ENCODE measurements around the gene NKD2.

NKD2 gene

GRCh38 chr5:1047332-1047965, 38.8 kb downstream of the NKD2 start:
- no peak for DNase-seq

- no peak for DNase-seq
Observed at GRCh38 chr5:1048162-1048721, 39.6 kb downstream of the NKD2 start.

DNA sequence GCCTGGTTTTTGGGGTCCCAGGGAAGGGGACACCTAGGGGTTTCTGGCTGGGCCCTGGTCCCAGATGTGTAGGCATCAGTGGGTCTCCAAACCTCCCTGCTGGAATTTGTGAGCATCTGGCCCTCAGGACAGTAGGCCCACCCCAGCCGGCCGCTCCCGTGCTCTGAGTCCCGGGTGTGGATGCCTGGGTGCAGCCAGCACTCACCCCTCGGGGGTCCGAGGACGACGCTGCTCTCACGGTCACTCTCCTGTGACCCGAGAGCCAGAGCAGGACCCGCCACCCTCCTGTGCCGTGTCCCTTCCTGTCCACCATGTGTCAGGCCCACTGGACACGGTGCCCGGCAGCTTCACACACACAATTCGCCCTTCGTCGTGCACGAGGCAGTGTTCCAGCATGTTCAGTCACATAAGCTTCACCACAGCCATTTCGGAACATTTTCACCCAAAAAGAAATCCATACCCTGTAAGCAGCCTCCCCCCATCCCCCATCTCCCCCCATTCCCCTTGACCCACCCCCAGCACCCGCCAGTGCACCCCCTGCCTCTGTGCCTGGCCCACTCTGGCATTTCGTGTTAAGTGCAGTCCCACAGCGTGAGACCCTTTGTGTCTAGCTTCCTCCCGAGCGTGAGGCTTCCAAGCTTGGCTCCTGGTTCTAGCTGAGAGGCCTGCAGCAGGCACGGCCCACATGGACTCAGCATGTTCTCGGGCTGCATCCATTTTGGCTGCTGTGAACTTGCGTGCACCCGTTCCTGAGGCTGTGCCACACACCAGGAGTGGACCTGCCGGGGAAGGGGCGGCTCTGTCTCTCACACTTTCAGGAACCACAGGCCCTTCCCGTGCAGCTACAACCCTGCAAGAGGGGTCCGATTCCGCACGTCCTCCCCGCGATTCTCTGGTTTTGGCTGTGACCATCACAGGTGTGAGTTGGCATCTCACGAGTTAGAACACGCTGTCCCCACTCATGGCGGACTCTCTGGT, 40.5 kb downstream of the NKD2 start:
- no peak for DNase-seq

DNA sequence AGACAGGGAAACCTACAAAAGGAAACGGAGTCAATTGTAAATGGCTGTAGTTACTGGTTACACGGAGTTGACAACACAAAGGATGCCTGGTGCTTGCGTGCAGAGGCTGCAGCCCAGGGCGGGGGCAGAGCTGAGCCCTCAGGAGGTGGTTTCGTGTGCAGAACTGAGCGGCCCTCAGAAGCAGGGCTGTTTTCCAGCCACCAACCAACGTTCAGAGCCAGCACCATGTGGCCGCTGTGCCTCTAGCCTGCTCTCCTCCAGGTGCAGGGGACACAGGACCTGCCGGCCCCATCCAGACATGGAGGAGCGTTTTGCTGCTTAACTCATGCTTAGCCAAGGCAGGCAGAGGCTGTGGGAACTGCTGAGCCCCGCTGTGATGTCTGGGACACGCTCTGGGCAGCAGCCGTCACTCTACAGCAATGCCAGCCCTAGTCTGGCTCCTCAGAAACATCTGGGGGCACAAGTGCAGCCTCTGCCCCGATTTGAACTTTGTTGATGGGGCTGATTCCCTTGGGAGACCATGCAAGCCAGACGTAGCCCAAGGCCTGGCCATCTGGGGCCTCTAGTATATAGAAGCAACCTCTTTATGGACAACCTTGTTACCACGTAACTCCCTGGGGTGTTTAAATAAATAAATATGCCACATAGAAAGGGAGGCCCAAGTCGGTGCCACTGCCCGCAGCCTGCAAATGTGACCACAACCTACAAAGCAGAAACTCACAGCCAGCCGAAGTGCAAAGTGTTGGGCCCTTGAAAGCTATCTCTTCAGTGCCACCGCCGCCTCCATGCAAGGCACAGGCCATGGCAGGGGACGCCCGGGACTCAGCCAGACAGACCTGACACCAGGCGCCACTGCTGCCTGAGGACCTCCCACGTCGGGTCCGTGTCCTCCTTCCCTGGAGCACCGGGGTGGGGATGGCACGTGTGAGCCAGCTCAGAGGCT, 42.1 kb downstream of the NKD2 start:
- peak; percentile 11 for DNase-seq

GRCh38 chr5:1051366-1051720, 42.7 kb downstream of the NKD2 start:
- no peak for DNase-seq

DNA sequence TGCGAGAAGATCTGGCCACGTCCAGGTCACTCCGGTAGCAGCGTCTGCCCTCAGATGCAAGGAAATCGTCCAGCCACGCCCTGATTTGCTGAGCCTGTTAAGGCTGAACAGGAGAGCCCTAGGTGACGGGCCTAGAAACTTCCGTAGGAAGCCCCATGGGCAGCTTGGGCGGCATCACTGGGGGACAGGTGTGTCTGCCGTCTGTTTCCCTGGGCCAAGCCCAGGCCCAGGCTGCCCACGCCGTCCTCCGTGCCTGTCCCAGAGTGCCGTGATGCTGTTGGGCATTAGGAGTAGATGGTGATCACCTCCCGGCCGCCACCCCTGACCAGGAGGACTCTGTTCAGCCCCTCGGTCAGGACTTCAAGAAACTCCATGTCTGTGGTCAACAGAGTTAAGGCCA, 43.5 kb downstream of the NKD2 start:
- no peak for DNase-seq

DNA sequence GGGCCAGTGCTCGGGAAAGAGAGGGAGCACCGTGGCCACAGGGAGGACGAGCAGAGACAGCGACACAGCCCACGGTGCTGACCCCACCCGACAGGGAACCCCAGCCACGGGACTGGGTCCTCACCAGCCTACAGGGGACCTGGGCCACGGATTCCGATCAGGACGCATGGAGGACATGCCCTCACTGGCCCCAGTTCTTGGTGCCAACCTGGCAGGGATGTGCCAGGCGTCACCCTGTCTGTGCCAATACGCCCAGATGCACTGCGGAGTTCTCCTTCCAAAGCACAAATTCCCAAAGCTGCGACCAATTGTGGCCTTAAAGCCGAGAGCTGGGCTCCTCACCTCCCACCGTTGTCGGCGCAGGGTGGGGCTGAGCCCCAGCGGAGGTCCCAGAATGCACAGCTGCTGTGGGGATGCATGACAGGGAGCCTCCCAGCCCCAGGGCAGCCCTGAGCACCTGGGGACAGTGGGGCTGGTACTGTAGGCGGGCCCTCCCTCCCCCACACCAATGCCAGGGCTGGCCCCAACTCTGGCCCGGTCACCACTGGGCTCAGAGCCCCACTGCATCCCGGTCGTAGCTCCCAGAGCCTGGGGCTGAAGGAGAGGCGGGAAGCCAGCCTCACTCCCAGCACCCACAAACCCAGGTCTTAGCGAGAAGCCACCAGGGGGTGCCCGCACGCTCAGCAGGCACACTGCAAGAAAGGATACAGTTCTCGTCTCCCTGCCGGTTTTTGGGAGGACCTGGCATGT, 44.2 kb downstream of the NKD2 start:
- DNase-seq, result no peak

DNA sequence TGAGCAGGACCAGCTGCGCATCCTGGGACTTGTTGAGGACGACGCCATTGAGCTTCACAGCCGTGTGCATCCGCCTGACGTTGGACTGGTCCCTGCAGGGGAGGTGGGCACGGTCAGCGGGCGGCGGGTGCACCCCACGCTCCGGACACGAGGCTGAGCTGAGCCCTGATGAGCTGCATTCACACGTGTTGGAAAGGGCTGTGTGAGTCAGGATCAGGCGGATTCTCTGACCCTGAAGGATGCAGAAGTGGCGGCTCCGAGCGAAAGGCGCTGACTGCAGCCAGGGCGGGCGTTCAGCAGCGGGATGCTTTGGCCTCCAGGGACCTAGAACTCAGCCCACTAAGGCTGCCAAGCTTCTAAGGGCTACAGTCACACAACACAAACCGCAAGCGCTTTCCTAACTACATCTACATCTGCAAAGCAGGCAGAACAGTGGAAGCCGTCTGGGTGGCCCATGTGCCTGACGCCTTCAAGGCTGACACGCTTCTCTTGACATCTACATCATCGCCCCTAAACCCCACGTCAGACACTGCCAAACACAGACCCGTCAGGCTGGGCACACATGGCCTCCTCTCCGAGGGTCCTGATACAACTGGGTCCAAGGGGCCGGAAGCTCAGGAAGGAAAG, 44.9 kb downstream of the NKD2 start:
- no peak for DNase-seq

- no peak for DNase-seq
Observed at GRCh38 chr5:1054018-1054798, 45.6 kb downstream of the NKD2 start.

DNA sequence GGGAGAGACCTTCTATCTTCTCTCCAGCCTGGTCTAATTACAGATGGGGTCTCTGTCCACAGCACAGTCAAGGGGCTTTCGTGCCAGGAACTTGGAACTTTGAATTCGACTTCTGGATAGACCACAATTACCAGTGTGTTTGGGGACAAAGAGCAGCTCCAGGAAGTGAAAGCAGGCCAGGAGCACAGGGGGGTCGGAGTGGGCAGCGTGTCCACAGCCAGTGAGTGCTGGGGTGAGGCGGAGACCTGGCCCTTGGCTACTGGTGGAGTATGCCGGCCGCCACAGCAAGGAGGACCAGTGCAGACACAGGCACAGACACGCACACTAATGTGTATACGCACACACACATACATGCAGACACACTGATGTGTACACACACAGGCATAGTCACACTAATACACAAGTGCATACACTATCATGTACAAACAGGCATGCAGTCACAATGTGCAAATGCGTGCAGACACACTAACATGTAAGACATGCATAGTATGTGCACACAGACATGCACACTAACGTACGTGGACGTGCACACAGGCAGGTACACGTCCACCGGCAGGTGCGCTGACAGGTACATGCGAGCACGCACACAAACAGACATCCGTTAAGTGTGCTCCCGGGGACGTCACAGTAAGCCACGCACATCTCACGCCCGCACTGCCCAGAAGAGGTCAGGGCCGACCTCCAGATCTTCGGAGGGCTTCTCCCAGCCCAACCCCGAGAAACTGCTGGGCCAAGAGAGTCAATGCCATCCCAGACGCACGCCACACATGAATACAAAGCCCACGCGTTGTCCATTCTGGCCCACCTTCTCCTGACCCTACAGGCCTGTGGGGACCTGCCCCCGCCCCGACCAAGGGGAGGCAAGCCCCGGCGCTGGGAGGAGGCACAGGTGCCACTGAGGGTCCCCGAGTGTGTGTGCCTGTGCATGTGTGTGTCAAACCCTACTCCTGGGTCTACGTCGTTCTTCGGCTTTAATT, 46.5 kb downstream of the NKD2 start:
- no peak for DNase-seq

- no peak for DNase-seq
Observed at GRCh38 chr5:1055896-1056610, 47.5 kb downstream of the NKD2 start.

GRCh38 chr5:1056611-1057484, 48.2 kb downstream of the NKD2 start:
- no peak for DNase-seq

GRCh38 chr5:1057485-1058082, 49.0 kb downstream of the NKD2 start:
- DNase-seq, result no peak

- no peak for DNase-seq
Observed at GRCh38 chr5:1058083-1058945, 49.7 kb downstream of the NKD2 start.

- DNase-seq, result no peak
Observed at GRCh38 chr5:1058988-1059883, 50.6 kb downstream of the NKD2 start.

All from DMS 273 treated with DMSO at 0.1 percent for 48 hours (cell line).